Measurements from ENCODE around the gene LIF. TPM values are rescaled to one million over a fixed set of nuclear protein-coding genes. Genes with fewer than 3 reads are reported as not detected.

The LIF gene
- polyA plus RNA-seq, 2 of the 4 experiments (the other 2 are of a cell fraction) = 40.7 to 54.5 TPM

DNA sequence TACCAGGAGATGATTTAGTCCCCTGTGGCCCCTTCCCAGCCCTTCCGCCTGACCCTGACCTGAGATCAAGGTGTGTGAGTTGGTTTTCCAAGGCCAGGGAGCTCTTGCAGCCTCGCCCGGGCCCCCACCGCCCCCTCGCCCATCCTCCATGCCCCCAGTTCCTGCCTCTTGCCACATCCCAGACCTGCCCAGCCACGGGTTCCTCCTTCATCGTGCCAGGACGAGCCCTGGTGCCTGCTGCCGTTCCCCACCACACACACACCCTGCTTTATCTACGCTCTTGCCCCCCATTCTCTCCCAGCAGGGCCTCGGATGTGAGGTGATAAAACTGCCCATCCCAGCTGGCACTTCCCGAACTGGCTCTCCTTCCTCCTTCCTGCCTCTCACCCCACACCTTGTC is 1.4 kb upstream of the LIF start:
- ATAC-seq (0 out of 6 replicates have a peak, but pooled peaks of 1 of the 2 experiments have one; percentile 1), FAIRE-seq (no peak), DNase-seq (ENCODE audit: low read depth in 1 of 2, low spot score in 1 of 2) (no peak)
- ChIA-PET POLR2A (interaction anchor here (1.3 kb wide), 1 partner anchor 9 kb away, joined by 4 read pairs; no protein-coding TSS in a partner anchor), CTCF (interaction anchor here (1.5 kb wide), 1 partner anchor 140 kb away, joined by 8 read pairs; no protein-coding TSS in a partner anchor)
- H3K9me3 ChIP-seq = no peaks in the 10 kb centered on the region
- peaks cover 100% of the 10 kb centered on the region for H3K4me1 ChIP-seq
- peak overlapping the region; percentile 99 for H3K4me2 ChIP-seq
- WGBS (ENCODE audit: missing lambda C conversion rate) = 32% methylated on average over 10 of the region's 12 CpGs
- peak overlapping the region; percentile 99 to 100 for H3K27ac ChIP-seq
- TF ChIP-seq, protein P1, sequence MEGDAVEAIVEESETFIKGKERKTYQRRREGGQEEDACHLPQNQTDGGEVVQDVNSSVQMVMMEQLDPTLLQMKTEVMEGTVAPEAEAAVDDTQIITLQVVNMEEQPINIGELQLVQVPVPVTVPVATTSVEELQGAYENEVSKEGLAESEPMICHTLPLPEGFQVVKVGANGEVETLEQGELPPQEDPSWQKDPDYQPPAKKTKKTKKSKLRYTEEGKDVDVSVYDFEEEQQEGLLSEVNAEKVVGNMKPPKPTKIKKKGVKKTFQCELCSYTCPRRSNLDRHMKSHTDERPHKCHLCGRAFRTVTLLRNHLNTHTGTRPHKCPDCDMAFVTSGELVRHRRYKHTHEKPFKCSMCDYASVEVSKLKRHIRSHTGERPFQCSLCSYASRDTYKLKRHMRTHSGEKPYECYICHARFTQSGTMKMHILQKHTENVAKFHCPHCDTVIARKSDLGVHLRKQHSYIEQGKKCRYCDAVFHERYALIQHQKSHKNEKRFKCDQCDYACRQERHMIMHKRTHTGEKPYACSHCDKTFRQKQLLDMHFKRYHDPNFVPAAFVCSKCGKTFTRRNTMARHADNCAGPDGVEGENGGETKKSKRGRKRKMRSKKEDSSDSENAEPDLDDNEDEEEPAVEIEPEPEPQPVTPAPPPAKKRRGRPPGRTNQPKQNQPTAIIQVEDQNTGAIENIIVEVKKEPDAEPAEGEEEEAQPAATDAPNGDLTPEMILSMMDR (IDR thresholded peaks at IDR 0.05) = no peak
- TF ChIP-seq BHLHE40 (IDR thresholded peaks at IDR 0.05; ENCODE audit: low read depth, low read length) = no peak
- TF ChIP-seq, protein P2, sequence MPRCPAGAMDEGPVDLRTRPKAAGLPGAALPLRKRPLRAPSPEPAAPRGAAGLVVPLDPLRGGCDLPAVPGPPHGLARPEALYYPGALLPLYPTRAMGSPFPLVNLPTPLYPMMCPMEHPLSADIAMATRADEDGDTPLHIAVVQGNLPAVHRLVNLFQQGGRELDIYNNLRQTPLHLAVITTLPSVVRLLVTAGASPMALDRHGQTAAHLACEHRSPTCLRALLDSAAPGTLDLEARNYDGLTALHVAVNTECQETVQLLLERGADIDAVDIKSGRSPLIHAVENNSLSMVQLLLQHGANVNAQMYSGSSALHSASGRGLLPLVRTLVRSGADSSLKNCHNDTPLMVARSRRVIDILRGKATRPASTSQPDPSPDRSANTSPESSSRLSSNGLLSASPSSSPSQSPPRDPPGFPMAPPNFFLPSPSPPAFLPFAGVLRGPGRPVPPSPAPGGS (IDR thresholded peaks at IDR 0.05) = no peak
- no peak for TF ChIP-seq RFX5 (IDR thresholded peaks at IDR 0.05)
- no peak overlapping the region for H3K4me3 ChIP-seq

DNA sequence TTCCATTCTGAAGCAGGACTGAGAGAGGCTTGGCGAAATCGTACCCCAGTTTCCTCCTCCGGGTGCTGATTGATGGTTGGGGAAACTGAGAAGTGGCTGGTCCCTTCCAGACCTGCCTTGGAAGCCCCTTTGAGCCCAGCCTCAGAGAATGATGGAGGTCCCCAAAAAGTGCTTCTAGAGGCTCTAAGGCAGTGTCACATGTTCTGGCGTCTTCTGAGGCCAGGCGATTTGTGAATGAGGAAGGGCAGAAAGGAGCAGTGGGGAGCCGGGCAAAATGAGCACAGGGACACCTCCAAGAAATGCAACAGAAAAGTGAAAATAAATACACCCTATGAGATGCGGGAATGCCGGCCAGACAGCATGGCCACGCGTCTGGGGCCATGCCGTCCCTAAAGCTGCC is 1.0 kb upstream of the LIF start:
- Histone ChIP-seq H3K27ac (peak overlapping the region; percentile 99 to 100), H3K9me3 (no peaks in the 10 kb centered on the region), H3K4me3 (no peak overlapping the region), H3K4me1 (peaks cover 100% of the 10 kb centered on the region), H3K4me2 (peak overlapping the region; percentile 99)
- TF ChIP-seq KDM1A (IDR thresholded peaks at IDR 0.05; ENCODE audit: low read depth) (no peak), MAFK (IDR thresholded peaks at IDR 0.05; ENCODE audit: partially characterized antibody) (no peak), JUN (IDR thresholded peaks at IDR 0.05) (0 out of 5 replicates have a peak, but pooled peaks of 1 of the 2 experiments have one; percentile 10), NR3C1 (IDR thresholded peaks at IDR 0.05) (no peak), ZNF302 (CRISPR knock-in tag; IDR thresholded peaks at IDR 0.05) (0 out of 2 replicates have a peak, but pooled peaks have one; percentile 19)
- ChIA-PET CTCF (interaction anchor here (1.5 kb wide), 1 partner anchor 139 kb away, joined by 8 read pairs; no protein-coding TSS in a partner anchor), POLR2A (interaction anchor here (1.3 kb wide), 1 partner anchor 9 kb away, joined by 4 read pairs; no protein-coding TSS in a partner anchor)
- 0 out of 6 replicates have a peak, but pooled peaks of 1 of the 2 experiments have one; percentile 0 for ATAC-seq
- no peak for DNase-seq (ENCODE audit: low read depth in 1 of 2, low spot score in 1 of 2)
- WGBS (ENCODE audit: missing lambda C conversion rate) = 75% methylated on average over 11 of the region's 11 CpGs
- FAIRE-seq = no peak

DNA sequence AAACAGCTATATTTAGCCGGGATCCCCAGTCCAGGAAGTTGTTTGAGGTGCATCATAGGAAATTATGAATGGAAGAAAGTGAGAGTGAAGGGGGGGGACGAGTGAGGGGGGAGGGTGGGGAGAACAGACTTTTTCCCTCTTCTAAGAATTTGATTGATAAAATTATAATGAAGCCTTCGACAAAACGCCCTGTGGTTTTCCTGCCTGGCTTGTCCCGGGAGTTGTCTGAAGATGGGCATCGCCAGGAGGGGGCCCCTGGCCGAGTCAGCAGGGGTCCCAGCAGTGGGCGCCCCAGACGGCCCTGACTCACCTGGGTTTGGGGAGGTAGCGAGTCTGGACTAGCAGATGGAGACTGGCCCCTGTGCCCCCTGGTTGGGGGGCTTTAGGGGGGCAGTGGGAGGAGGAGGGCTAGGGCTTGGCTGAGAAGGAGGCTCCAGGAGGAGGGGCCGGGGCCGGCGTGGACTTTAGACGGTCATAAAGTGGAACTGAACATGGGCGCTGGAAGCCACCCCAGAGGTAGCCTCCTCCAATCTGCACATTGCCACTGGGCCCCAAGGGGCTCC is 336 bp upstream of the LIF start:
- CTCF ChIA-PET = interaction anchor here (1.4 kb wide), 1 partner anchor 9 kb away, joined by 3 read pairs; no protein-coding TSS in a partner anchor
- Histone ChIP-seq H3K9me3 (no peaks in the 10 kb centered on the region), H3K4me1 (peaks cover 100% of the 10 kb centered on the region), H3K4me3 (no peak overlapping the region), H3K4me2 (peak overlapping the region; percentile 99), H3K27ac (peak overlapping the region; percentile 99 to 100)
- 26% methylated on average over 11 of the region's 15 CpGs for WGBS (ENCODE audit: missing lambda C conversion rate)
- no peak for DNase-seq (ENCODE audit: low read depth in 1 of 2, low spot score in 1 of 2)
- ATAC-seq = peak; percentile 1 to 8; a peak in 3 of 6 replicates
- POLR2A ChIA-PET = no interaction called here
- no peak for FAIRE-seq
- TF ChIP-seq ESRRA (IDR thresholded peaks at IDR 0.05; ENCODE audit: borderline replicate concordance, low read length) (no peak), EHF (CRISPR knock-in tag; IDR thresholded peaks at IDR 0.05) (peak; percentile 26; the same call in 1 of the 2 replicates), JUN (IDR thresholded peaks at IDR 0.05) (peak in 1 of 2 experiments; percentile 35; a peak in 2 of 5 replicates), POLR2AphosphoS2 (conservative IDR thresholded peaks at IDR 0.05; ENCODE audit: low read length) (no peak), FOXS1 (CRISPR knock-in tag; IDR thresholded peaks at IDR 0.05) (no peak), ZFP36 (IDR thresholded peaks at IDR 0.05; ENCODE audit: borderline replicate concordance, partially characterized antibody) (no peak), HOXB13 (CRISPR knock-in tag; IDR thresholded peaks at IDR 0.05; ENCODE audit: low read depth) (peak; percentile 48; the same call in 1 of the 2 replicates), SMC3 (IDR thresholded peaks at IDR 0.05) (no peak), CHD2 (IDR thresholded peaks at IDR 0.05; ENCODE audit: low read length, partially characterized antibody) (no peak), MAFK (IDR thresholded peaks at IDR 0.05; ENCODE audit: partially characterized antibody) (no peak), NPAS2 (CRISPR knock-in tag; IDR thresholded peaks at IDR 0.05; ENCODE audit: borderline replicate concordance) (no peak), MAZ (IDR thresholded peaks at IDR 0.05; ENCODE audit: borderline replicate concordance, low read depth, low read length) (no peak), CEBPB (IDR thresholded peaks at IDR 0.05) (no peak), CBX2 (IDR thresholded peaks at IDR 0.05; ENCODE audit: borderline replicate concordance, low read depth) (no peak), RNF2 (IDR thresholded peaks at IDR 0.05; ENCODE audit: borderline replicate concordance, low read depth) (no peak), FOSB (CRISPR knock-in tag; IDR thresholded peaks at IDR 0.05) (no peak), RAD21 (conservative IDR thresholded peaks at IDR 0.05 in 1 of 2, IDR thresholded peaks at IDR 0.05 in 1 of 2) (no peak)
- TF ChIP-seq, protein P3, sequence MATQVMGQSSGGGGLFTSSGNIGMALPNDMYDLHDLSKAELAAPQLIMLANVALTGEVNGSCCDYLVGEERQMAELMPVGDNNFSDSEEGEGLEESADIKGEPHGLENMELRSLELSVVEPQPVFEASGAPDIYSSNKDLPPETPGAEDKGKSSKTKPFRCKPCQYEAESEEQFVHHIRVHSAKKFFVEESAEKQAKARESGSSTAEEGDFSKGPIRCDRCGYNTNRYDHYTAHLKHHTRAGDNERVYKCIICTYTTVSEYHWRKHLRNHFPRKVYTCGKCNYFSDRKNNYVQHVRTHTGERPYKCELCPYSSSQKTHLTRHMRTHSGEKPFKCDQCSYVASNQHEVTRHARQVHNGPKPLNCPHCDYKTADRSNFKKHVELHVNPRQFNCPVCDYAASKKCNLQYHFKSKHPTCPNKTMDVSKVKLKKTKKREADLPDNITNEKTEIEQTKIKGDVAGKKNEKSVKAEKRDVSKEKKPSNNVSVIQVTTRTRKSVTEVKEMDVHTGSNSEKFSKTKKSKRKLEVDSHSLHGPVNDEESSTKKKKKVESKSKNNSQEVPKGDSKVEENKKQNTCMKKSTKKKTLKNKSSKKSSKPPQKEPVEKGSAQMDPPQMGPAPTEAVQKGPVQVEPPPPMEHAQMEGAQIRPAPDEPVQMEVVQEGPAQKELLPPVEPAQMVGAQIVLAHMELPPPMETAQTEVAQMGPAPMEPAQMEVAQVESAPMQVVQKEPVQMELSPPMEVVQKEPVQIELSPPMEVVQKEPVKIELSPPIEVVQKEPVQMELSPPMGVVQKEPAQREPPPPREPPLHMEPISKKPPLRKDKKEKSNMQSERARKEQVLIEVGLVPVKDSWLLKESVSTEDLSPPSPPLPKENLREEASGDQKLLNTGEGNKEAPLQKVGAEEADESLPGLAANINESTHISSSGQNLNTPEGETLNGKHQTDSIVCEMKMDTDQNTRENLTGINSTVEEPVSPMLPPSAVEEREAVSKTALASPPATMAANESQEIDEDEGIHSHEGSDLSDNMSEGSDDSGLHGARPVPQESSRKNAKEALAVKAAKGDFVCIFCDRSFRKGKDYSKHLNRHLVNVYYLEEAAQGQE (IDR thresholded peaks at IDR 0.05) = no peak

Data from A549 (cell line).